IPS-18a (cell line): Measurements from ENCODE around the gene SPINK9.
"Not testable (repeated sequence)": the region's sequence is repeated elsewhere in the genome, so short reads cannot be mapped to it uniquely, and the experiment has no call there.

Source experiments
- H3K27ac ChIP-seq: one replicate; pipeline ENCODE4 v1.5.1; 2013; ENCODE audit warnings: low read length
- H3K27me3 ChIP-seq: one replicate; pipeline ENCODE4 v1.6.1; 2013; ENCODE audit warnings: mild to moderate bottlenecking, low read length; ENCODE audit not compliant: control insufficient read depth, insufficient read depth
- H3K36me3 ChIP-seq: one replicate; pipeline ENCODE4 v1.6.1; 2013; ENCODE audit warnings: low read depth, low read length; ENCODE audit not compliant: control insufficient read depth
- H3K4me1 ChIP-seq: one replicate; pipeline ENCODE4 v1.6.1; 2013; ENCODE audit warnings: low read depth, low read length; ENCODE audit not compliant: control insufficient read depth
- H3K4me3 ChIP-seq: one replicate; pipeline ENCODE4 v1.5.1; 2013; ENCODE audit warnings: low read length
- H3K9ac ChIP-seq: one replicate; pipeline ENCODE4 v1.6.1; 2013; ENCODE audit warnings: mild to moderate bottlenecking, low read length, moderate library complexity
- H3K9me3 ChIP-seq: one replicate; pipeline ENCODE4 v1.6.1; 2013; ENCODE audit warnings: low read depth, low read length; ENCODE audit not compliant: control insufficient read depth

Gene SPINK9

GRCh38 chr5:148335259-148335658 is at the start of gene SPINK9:
SPINK9 (plus strand) TSS chr5:148335559; CDS start chr5:148335614, 55 bp downstream.
- H3K4me1 ChIP-seq: no peaks in the 10 kb centered on the region
- no peaks in the 10 kb centered on the region for H3K9me3 ChIP-seq
- H3K27me3 ChIP-seq: no peaks in the 10 kb centered on the region
- H3K4me3 ChIP-seq: no peak within 1 kb of the TSS
- no peak within 1 kb of the TSS for H3K27ac ChIP-seq
- H3K36me3 ChIP-seq: no peaks in the 10 kb centered on the region
- no peak within 1 kb of the TSS for H3K9ac ChIP-seq

- Histone ChIP-seq H3K27ac (no peak overlapping the region), H3K4me1 (no peaks in the 10 kb centered on the region), H3K9ac (no peak overlapping the region), H3K27me3 (no peaks in the 10 kb centered on the region), H3K4me3 (no peak overlapping the region), H3K9me3 (no peaks in the 10 kb centered on the region), H3K36me3 (no peaks in the 10 kb centered on the region)
These were observed 44.8 kb upstream of the SPINK9 start for GRCh38 chr5:148290271-148291195.

GRCh38 chr5:148297731-148298130 is 37.6 kb upstream of the SPINK9 start:
- H3K36me3 ChIP-seq: no peaks in the 10 kb centered on the region

GRCh38 chr5:148306446-148306845 is 28.9 kb upstream of the SPINK9 start:
- H3K27me3 ChIP-seq: no peaks in the 10 kb centered on the region
- no peaks in the 10 kb centered on the region for H3K36me3 ChIP-seq
- H3K27ac ChIP-seq: no peak overlapping the region
- H3K4me3 ChIP-seq: no peak overlapping the region
- H3K4me1 ChIP-seq: no peaks in the 10 kb centered on the region
- no peaks in the 10 kb centered on the region for H3K9me3 ChIP-seq
- no peak overlapping the region for H3K9ac ChIP-seq

More at GRCh38 chr5:148297731-148298130, 37.6 kb upstream of the SPINK9 start:
- Histone ChIP-seq H3K4me1 (no peaks in the 10 kb centered on the region), H3K27ac (no peak overlapping the region), H3K9ac (no peak overlapping the region), H3K4me3 (no peak overlapping the region), H3K9me3 (no peaks in the 10 kb centered on the region), H3K27me3 (no peaks in the 10 kb centered on the region)

GRCh38 chr5:148309019-148309418 is 26.3 kb upstream of the SPINK9 start:
- Histone ChIP-seq H3K9me3 (no peaks in the 10 kb centered on the region), H3K9ac (no peak overlapping the region)

GRCh38 chr5:148309746-148310145 is 25.6 kb upstream of the SPINK9 start:
- H3K4me3 ChIP-seq: no peak overlapping the region
- no peak overlapping the region for H3K27ac ChIP-seq
- H3K4me1 ChIP-seq: no peaks in the 10 kb centered on the region
- no peak overlapping the region for H3K9ac ChIP-seq
- H3K9me3 ChIP-seq: no peaks in the 10 kb centered on the region
- no peaks in the 10 kb centered on the region for H3K36me3 ChIP-seq
- no peaks in the 10 kb centered on the region for H3K27me3 ChIP-seq

More at GRCh38 chr5:148309019-148309418, 26.3 kb upstream of the SPINK9 start:
- no peaks in the 10 kb centered on the region for H3K36me3 ChIP-seq
- H3K4me1 ChIP-seq: no peaks in the 10 kb centered on the region
- no peak overlapping the region for H3K27ac ChIP-seq
- H3K4me3 ChIP-seq: no peak overlapping the region
- no peaks in the 10 kb centered on the region for H3K27me3 ChIP-seq

GRCh38 chr5:148311484-148311883 is 23.9 kb upstream of the SPINK9 start:
- H3K9ac ChIP-seq: no peak overlapping the region
- no peak overlapping the region for H3K4me3 ChIP-seq
- H3K4me1 ChIP-seq: no peaks in the 10 kb centered on the region
- no peaks in the 10 kb centered on the region for H3K36me3 ChIP-seq
- H3K27ac ChIP-seq: no peak overlapping the region
- no peaks in the 10 kb centered on the region for H3K27me3 ChIP-seq
- H3K9me3 ChIP-seq: no peaks in the 10 kb centered on the region

GRCh38 chr5:148312153-148312552 is 23.2 kb upstream of the SPINK9 start, which contains the start of gene SPINK7:
SPINK7 (plus strand) TSS chr5:148312423; CDS start chr5:148312484, 61 bp downstream.
- H3K4me3 ChIP-seq: no peak within 1 kb of the TSS
- no peaks in the 10 kb centered on the region for H3K9me3 ChIP-seq
- no peaks in the 10 kb centered on the region for H3K4me1 ChIP-seq
- no peaks in the 10 kb centered on the region for H3K27me3 ChIP-seq
- H3K36me3 ChIP-seq: no peaks in the 10 kb centered on the region
- no peak within 1 kb of the TSS for H3K9ac ChIP-seq
- H3K27ac ChIP-seq: no peak within 1 kb of the TSS

GRCh38 chr5:148314187-148314586 is 21.2 kb upstream of the SPINK9 start:
- H3K9ac ChIP-seq: no peak overlapping the region
- H3K4me1 ChIP-seq: no peaks in the 10 kb centered on the region
- H3K4me3 ChIP-seq: no peak overlapping the region

GRCh38 chr5:148314731-148315130 is 20.6 kb upstream of the SPINK9 start:
- no peaks in the 10 kb centered on the region for H3K9me3 ChIP-seq
- H3K27ac ChIP-seq: no peak overlapping the region
- H3K27me3 ChIP-seq: no peaks in the 10 kb centered on the region
- no peaks in the 10 kb centered on the region for H3K36me3 ChIP-seq
- H3K4me1 ChIP-seq: no peaks in the 10 kb centered on the region
- no peak overlapping the region for H3K9ac ChIP-seq
- H3K4me3 ChIP-seq: no peak overlapping the region

More at GRCh38 chr5:148314187-148314586, 21.2 kb upstream of the SPINK9 start:
- no peak overlapping the region for H3K27ac ChIP-seq
- H3K27me3 ChIP-seq: no peaks in the 10 kb centered on the region
- H3K9me3 ChIP-seq: no peaks in the 10 kb centered on the region
- no peaks in the 10 kb centered on the region for H3K36me3 ChIP-seq

GRCh38 chr5:148320011-148320963 is 15.1 kb upstream of the SPINK9 start:
- not testable (repeated sequence) for H3K27ac ChIP-seq, H3K9me3 ChIP-seq, H3K9ac ChIP-seq, H3K4me1 ChIP-seq, H3K36me3 ChIP-seq, H3K27me3 ChIP-seq
- H3K4me3 ChIP-seq: peak overlapping the region; percentile 43
